ENCODE measurements around the gene CALD1. TPM values are rescaled to one million over a fixed set of nuclear protein-coding genes. Genes with fewer than 3 reads are reported as not detected.

The CALD1 gene
- total RNA-seq, 2 experiments from 2014 or later: 0.42 to 0.62 TPM

- no peaks in the 10 kb centered on the region for H3K27me3 Mint-ChIP-seq (ENCODE audit: low read depth)
- no peak overlapping the region for H3K4me3 Mint-ChIP-seq
- CTCF ChIA-PET: no interaction called here
- H3K4me1 Mint-ChIP-seq (ENCODE audit: low read depth): peaks cover 20% of the 10 kb centered on the region
- no peak overlapping the region for H3K27ac Mint-ChIP-seq
- no peak for DNase-seq
- H3K36me3 Mint-ChIP-seq (ENCODE audit: low read depth): no peaks in the 10 kb centered on the region
- intact Hi-C loops (cut with micrococcal nuclease): no loop called here
- no peaks in the 10 kb centered on the region for H3K9me3 Mint-ChIP-seq
Measured at GRCh38 chr7:134842062-134842461, 62.6 kb downstream of the CALD1 start.

GRCh38 chr7:134842886-134843430 lies 63.5 kb downstream of the CALD1 start:
- Mint-ChIP-seq H3K9me3 (no peaks in the 10 kb centered on the region), H3K36me3 (ENCODE audit: low read depth) (no peaks in the 10 kb centered on the region), H3K4me1 (ENCODE audit: low read depth) (peaks cover 20% of the 10 kb centered on the region), H3K4me3 (no peak overlapping the region), H3K27ac (no peak overlapping the region), H3K27me3 (ENCODE audit: low read depth) (no peaks in the 10 kb centered on the region)
- no peak for DNase-seq
- intact Hi-C loops (cut with micrococcal nuclease): no loop called here
- CTCF ChIA-PET: interaction anchor here (0.9 kb wide), 1 partner anchor 19 kb away, joined by 3 read pairs; no protein-coding TSS in a partner anchor

- H3K4me3 Mint-ChIP-seq: no peak overlapping the region
- peaks cover 20% of the 10 kb centered on the region for H3K4me1 Mint-ChIP-seq (ENCODE audit: low read depth)
- H3K27me3 Mint-ChIP-seq (ENCODE audit: low read depth): no peaks in the 10 kb centered on the region
- intact Hi-C loops (cut with micrococcal nuclease): loop anchor here (2.0 kb wide), 2 partner anchors 153 to 211 kb away; no protein-coding TSS in a partner anchor
- CTCF ChIA-PET: interaction anchor here (1.2 kb wide), 1 partner anchor 17 kb away, joined by 4 read pairs; no protein-coding TSS in a partner anchor
- H3K9me3 Mint-ChIP-seq: no peaks in the 10 kb centered on the region
- no peak for DNase-seq
- H3K27ac Mint-ChIP-seq: no peak overlapping the region
- no peaks in the 10 kb centered on the region for H3K36me3 Mint-ChIP-seq (ENCODE audit: low read depth)
Measured at GRCh38 chr7:134844200-134844599, 64.8 kb downstream of the CALD1 start.

- intact Hi-C loops (cut with micrococcal nuclease): loop anchor here (2.0 kb wide), 2 partner anchors 155 to 213 kb away; no protein-coding TSS in a partner anchor
- H3K4me1 Mint-ChIP-seq (ENCODE audit: low read depth): peaks cover 24% of the 10 kb centered on the region
- CTCF ChIA-PET: interaction anchor here (0.6 to 1.1 kb wide), 4 partner anchors 12 to 112 kb away, joined by 3 read pairs; no protein-coding TSS in a partner anchor
- DNase-seq: peak; percentile 37
- H3K4me3 Mint-ChIP-seq: no peak overlapping the region
- H3K27me3 Mint-ChIP-seq (ENCODE audit: low read depth): no peaks in the 10 kb centered on the region
- H3K27ac Mint-ChIP-seq: peak overlapping the region; percentile 65
- no peaks in the 10 kb centered on the region for H3K9me3 Mint-ChIP-seq
- H3K36me3 Mint-ChIP-seq (ENCODE audit: low read depth): no peaks in the 10 kb centered on the region
Measured at GRCh38 chr7:134845461-134845860, 66.0 kb downstream of the CALD1 start.

- H3K4me1 Mint-ChIP-seq (ENCODE audit: low read depth): peaks cover 38% of the 10 kb centered on the region
- peaks cover 4% of the 10 kb centered on the region for H3K36me3 Mint-ChIP-seq (ENCODE audit: low read depth)
- DNase-seq: no peak
- H3K9me3 Mint-ChIP-seq: peaks cover 2% of the 10 kb centered on the region
- H3K27me3 Mint-ChIP-seq (ENCODE audit: low read depth): no peaks in the 10 kb centered on the region
- intact Hi-C loops (cut with micrococcal nuclease): no loop called here
- CTCF ChIA-PET: interaction anchor here (0.6 to 1.4 kb wide), 3 partner anchors 9 to 215 kb away, joined by 3 read pairs; no protein-coding TSS in a partner anchor
- no peak overlapping the region for H3K4me3 Mint-ChIP-seq
- H3K27ac Mint-ChIP-seq: no peak overlapping the region
Measured at GRCh38 chr7:134847851-134848588, 68.6 kb downstream of the CALD1 start.

- no peaks in the 10 kb centered on the region for H3K27me3 Mint-ChIP-seq (ENCODE audit: low read depth)
- no peak for DNase-seq
- CTCF ChIA-PET: no interaction called here
- no peak overlapping the region for H3K27ac Mint-ChIP-seq
- intact Hi-C loops (cut with micrococcal nuclease): no loop called here
- peaks cover 2% of the 10 kb centered on the region for H3K9me3 Mint-ChIP-seq
- H3K4me1 Mint-ChIP-seq (ENCODE audit: low read depth): peaks cover 32% of the 10 kb centered on the region
- H3K4me3 Mint-ChIP-seq: no peak overlapping the region
- peaks cover 4% of the 10 kb centered on the region for H3K36me3 Mint-ChIP-seq (ENCODE audit: low read depth)
Measured at GRCh38 chr7:134850066-134850465, 70.6 kb downstream of the CALD1 start.

- Mint-ChIP-seq H3K27ac (peak overlapping the region; percentile 54), H3K4me1 (ENCODE audit: low read depth) (peaks cover 35% of the 10 kb centered on the region), H3K36me3 (ENCODE audit: low read depth) (peaks cover 4% of the 10 kb centered on the region), H3K9me3 (peaks cover 2% of the 10 kb centered on the region), H3K4me3 (no peak overlapping the region), H3K27me3 (ENCODE audit: low read depth) (no peaks in the 10 kb centered on the region)
- CTCF ChIA-PET: interaction anchor here (0.8 to 1.1 kb wide), 2 partner anchors 38 to 161 kb away, joined by 3 read pairs; no protein-coding TSS in a partner anchor
- intact Hi-C loops (cut with micrococcal nuclease): no loop called here
- no peak for DNase-seq
Measured at GRCh38 chr7:134851141-134851540, 71.7 kb downstream of the CALD1 start.

- intact Hi-C loops (cut with micrococcal nuclease): no loop called here
- Mint-ChIP-seq H3K36me3 (ENCODE audit: low read depth) (peaks cover 4% of the 10 kb centered on the region), H3K27ac (no peak overlapping the region), H3K27me3 (ENCODE audit: low read depth) (no peaks in the 10 kb centered on the region), H3K4me3 (no peak overlapping the region), H3K9me3 (peaks cover 2% of the 10 kb centered on the region), H3K4me1 (ENCODE audit: low read depth) (peaks cover 44% of the 10 kb centered on the region)
- CTCF ChIA-PET: interaction anchor here (1.0 to 1.4 kb wide), 2 partner anchors 101 to 219 kb away, joined by 3 read pairs; no protein-coding TSS in a partner anchor
- DNase-seq: no peak
Measured at GRCh38 chr7:134852625-134853024, 73.2 kb downstream of the CALD1 start.

GRCh38 chr7:134854816-134855215 lies 75.4 kb downstream of the CALD1 start:
- no peaks in the 10 kb centered on the region for H3K27me3 Mint-ChIP-seq (ENCODE audit: low read depth)
- H3K27ac Mint-ChIP-seq: peak overlapping the region; percentile 7
- H3K4me1 Mint-ChIP-seq (ENCODE audit: low read depth): peaks cover 47% of the 10 kb centered on the region
- no peak overlapping the region for H3K4me3 Mint-ChIP-seq
- H3K36me3 Mint-ChIP-seq (ENCODE audit: low read depth): peaks cover 7% of the 10 kb centered on the region
- peaks cover 2% of the 10 kb centered on the region for H3K9me3 Mint-ChIP-seq
- intact Hi-C loops (cut with micrococcal nuclease): loop anchor here (2.0 kb wide), 1 partner anchor 208 kb away; the partner anchor contains the start of gene BPGM
- CTCF ChIA-PET: interaction anchor here (0.6 kb wide), 1 partner anchor 135 kb away, joined by 3 read pairs; no protein-coding TSS in a partner anchor
- peak; percentile 65 for DNase-seq

GRCh38 chr7:134855442-134855841 lies 76.0 kb downstream of the CALD1 start:
- Mint-ChIP-seq H3K9me3 (peaks cover 2% of the 10 kb centered on the region), H3K27ac (peak overlapping the region; percentile 44), H3K36me3 (ENCODE audit: low read depth) (peaks cover 7% of the 10 kb centered on the region), H3K4me1 (ENCODE audit: low read depth) (peaks cover 42% of the 10 kb centered on the region), H3K4me3 (peak overlapping the region; percentile 39), H3K27me3 (ENCODE audit: low read depth) (no peaks in the 10 kb centered on the region)
- CTCF ChIA-PET: interaction anchor here (0.6 to 0.8 kb wide), 2 partner anchors 9 to 19 kb away, joined by 3 to 4 read pairs; no protein-coding TSS in a partner anchor
- no peak for DNase-seq
- intact Hi-C loops (cut with micrococcal nuclease): loop anchor here (2.0 kb wide), 1 partner anchor 209 kb away; the partner anchor contains the start of gene BPGM

- CTCF ChIA-PET: interaction anchor here (0.6 to 0.8 kb wide), 2 partner anchors 9 to 19 kb away, joined by 3 to 4 read pairs; no protein-coding TSS in a partner anchor
- H3K4me3 Mint-ChIP-seq: peak overlapping the region; percentile 39
- peaks cover 36% of the 10 kb centered on the region for H3K4me1 Mint-ChIP-seq (ENCODE audit: low read depth)
- intact Hi-C loops (cut with micrococcal nuclease): loop anchor here (2.0 kb wide), 1 partner anchor 145 kb away; no protein-coding TSS in a partner anchor
- no peaks in the 10 kb centered on the region for H3K27me3 Mint-ChIP-seq (ENCODE audit: low read depth)
- H3K9me3 Mint-ChIP-seq: no peaks in the 10 kb centered on the region
- peaks cover 7% of the 10 kb centered on the region for H3K36me3 Mint-ChIP-seq (ENCODE audit: low read depth)
- no peak for DNase-seq
- H3K27ac Mint-ChIP-seq: peak overlapping the region; percentile 44
Measured at GRCh38 chr7:134856091-134856490, 76.7 kb downstream of the CALD1 start.

- intact Hi-C loops (cut with micrococcal nuclease): loop anchor here (2.0 kb wide), 1 partner anchor 146 kb away; no protein-coding TSS in a partner anchor
- H3K27me3 Mint-ChIP-seq (ENCODE audit: low read depth): no peaks in the 10 kb centered on the region
- CTCF ChIA-PET: no interaction called here
- H3K4me3 Mint-ChIP-seq: no peak overlapping the region
- H3K9me3 Mint-ChIP-seq: no peaks in the 10 kb centered on the region
- no peak overlapping the region for H3K27ac Mint-ChIP-seq
- DNase-seq: no peak
- peaks cover 11% of the 10 kb centered on the region for H3K36me3 Mint-ChIP-seq (ENCODE audit: low read depth)
- peaks cover 31% of the 10 kb centered on the region for H3K4me1 Mint-ChIP-seq (ENCODE audit: low read depth)
Measured at GRCh38 chr7:134856691-134857090, 77.3 kb downstream of the CALD1 start.

Measured in activated naive CD4-positive, alpha-beta T cell treated with anti-CD3 and anti-CD28 coated beads for 36 hours (primary cell).